Naive thymus-derived CD8-positive, alpha-beta T cell (primary cell): ENCODE results near the gene F5. TPM values are rescaled to one million over a fixed set of nuclear protein-coding genes. Genes with fewer than 3 reads are reported as not detected.
"Not testable (repeated sequence)": the region's sequence is repeated elsewhere in the genome, so short reads cannot be mapped to it uniquely, and the experiment has no call there.

ENCODE experiments used
- ATAC-seq, 2 donors: fragments of 150-1000 bp; cut with Tn5 transposase in 1 of 2; sonication (Bioruptor Pico), chemical (Tn5 transposase) in 1 of 2; 1 replicate in 1 of 2; 2 replicates in 1 of 2; pipeline ENCODE4 v1.10.0; 2021; ENCODE audit warnings: mild to moderate bottlenecking in 2 of 2, moderate library complexity in 2 of 2
- POLR2A ChIA-PET: fragments of 350-600 bp; sonication (Branson Sonifier 250); formaldehyde crosslinking; loops from one replicate; lab custom pipeline; 2021; ENCODE audit warnings: antibody characterized with exemption; lab: Charles Lee
- DNase-seq, 10 donors: peaks; one replicate each; pipeline versions ENCODE4 v3.0.0 to v3.0.0-alpha.2; 2020 to 2022
- H3K27ac Mint-ChIP-seq, 10 donors: one replicate each; pipeline ENCODE4 v1.8.0; 2020 to 2022; ENCODE audit warnings: mild to moderate bottlenecking in 10 of 10, mixed read lengths in 10 of 10, moderate library complexity in 4 of 10, inconsistent platforms in 1 of 10
- H3K27me3 Mint-ChIP-seq, 5 donors: one replicate each; pipeline ENCODE4 v1.8.0; 2021 to 2022; ENCODE audit warnings: mixed read lengths in 5 of 5
- H3K36me3 Mint-ChIP-seq, 3 donors: one replicate each; pipeline ENCODE4 v1.8.0; 2020 to 2022; ENCODE audit warnings: mixed read lengths in 3 of 3, mild to moderate bottlenecking in 2 of 3, inconsistent platforms in 1 of 3
- H3K4me1 Mint-ChIP-seq, 4 donors: one replicate each; pipeline ENCODE4 v1.8.0; 2021 to 2022; ENCODE audit warnings: mixed read lengths in 4 of 4
- H3K4me3 Mint-ChIP-seq, 10 donors: one replicate each; pipeline ENCODE4 v1.8.0; 2020 to 2022; ENCODE audit warnings: mild to moderate bottlenecking in 10 of 10, mixed read lengths in 10 of 10, moderate library complexity in 6 of 10, inconsistent platforms in 1 of 10
- H3K9me3 Mint-ChIP-seq, 9 donors: one replicate each; pipeline ENCODE4 v1.8.0; 2020 to 2022; ENCODE audit warnings: mixed read lengths in 9 of 9, mild to moderate bottlenecking in 3 of 9, inconsistent platforms in 1 of 9, moderate library complexity in 1 of 9
- polyA plus RNA-seq, 3 donors: library from polyadenylated mRNA; unstranded; fragments of 300-500 nt; fragmentation: Illumina TruSeq; gene quantifications; one replicate each; pipeline ENCODE4 v1.2.3, GENCODE V29; 2021
- total RNA-seq, 8 experiments: library from RNA in 2 of 8; stranded (reverse) in 2 of 8; gene quantifications; one replicate each; pipeline ENCODE4 v1.2.3 and lab custom pipeline; 2021 to 2026

Gene F5
- total and polyA plus RNA-seq, 5 experiments from 2014 or later: 0.16 to 0.91 (median 0.21) TPM; not detected in 1

- H3K4me3 Mint-ChIP-seq: no peak overlapping the region
- no peaks in the 10 kb centered on the region for H3K27me3 Mint-ChIP-seq
- H3K9me3 Mint-ChIP-seq: no peaks in the 10 kb centered on the region
- H3K4me1 Mint-ChIP-seq: peaks cover 0 to 8% (median 6%) of the 10 kb centered on the region in 4 donors
- POLR2A ChIA-PET: no interaction called here
- ATAC-seq (no peak), DNase-seq (no peak)
- H3K36me3 Mint-ChIP-seq: peaks cover 0 to 5% (median 0%) of the 10 kb centered on the region in 3 donors
- H3K27ac Mint-ChIP-seq: no peak overlapping the region
These were observed 73.1 kb downstream of the F5 start for GRCh38 chr1:169513208-169513607.

- H3K27ac Mint-ChIP-seq: no peak overlapping the region
- no peaks in the 10 kb centered on the region for H3K36me3 Mint-ChIP-seq
- H3K4me3 Mint-ChIP-seq: no peak overlapping the region
- peaks cover 2 to 10% (median 7%) of the 10 kb centered on the region in 4 donors for H3K4me1 Mint-ChIP-seq
- ATAC-seq (no peak), DNase-seq (no peak)
- no peaks in the 10 kb centered on the region for H3K9me3 Mint-ChIP-seq
- H3K27me3 Mint-ChIP-seq: no peaks in the 10 kb centered on the region
- POLR2A ChIA-PET: interaction anchor here (1.1 kb wide), 1 partner anchor 25 kb away, joined by 4 read pairs; no protein-coding TSS in a partner anchor
These were observed 74.8 kb downstream of the F5 start for GRCh38 chr1:169511316-169512005.

- POLR2A ChIA-PET: no interaction called here
- no peaks in the 10 kb centered on the region for H3K36me3 Mint-ChIP-seq
These were observed 76.2 kb downstream of the F5 start for GRCh38 chr1:169510060-169510459.

GRCh38 chr1:169509354-169509753 is 76.9 kb downstream of the F5 start:
- DNase-seq (no peak), ATAC-seq (no peak)
- Mint-ChIP-seq H3K27me3 (no peaks in the 10 kb centered on the region), H3K9me3 (no peaks in the 10 kb centered on the region), H3K4me1 (peaks cover 2 to 10% (median 7%) of the 10 kb centered on the region in 4 donors), H3K27ac (no peak overlapping the region), H3K36me3 (no peaks in the 10 kb centered on the region), H3K4me3 (no peak overlapping the region)
- POLR2A ChIA-PET: no interaction called here

More at GRCh38 chr1:169510060-169510459, 76.2 kb downstream of the F5 start:
- Mint-ChIP-seq H3K27me3 (no peaks in the 10 kb centered on the region), H3K4me3 (no peak overlapping the region), H3K9me3 (no peaks in the 10 kb centered on the region), H3K4me1 (peaks cover 2 to 10% (median 7%) of the 10 kb centered on the region in 4 donors), H3K27ac (no peak overlapping the region)
- DNase-seq: no peak
- ATAC-seq: no peak

GRCh38 chr1:169508432-169509338 is 77.6 kb downstream of the F5 start:
- Mint-ChIP-seq H3K9me3 (peaks cover 0 to 1% (median 0%) of the 10 kb centered on the region in 9 donors), H3K4me3 (peak overlapping the region in 3 of 10 donors; percentile 37 to 50 (median 39)), H3K27me3 (no peaks in the 10 kb centered on the region), H3K27ac (peak overlapping the region in 6 of 10 donors; percentile 12 to 65 (median 50)), H3K36me3 (no peaks in the 10 kb centered on the region), H3K4me1 (peaks cover 2 to 10% (median 7%) of the 10 kb centered on the region in 4 donors)
- ATAC-seq (peak in 1 of 2 donors; percentile 35), DNase-seq (no peak)
- POLR2A ChIA-PET: no interaction called here

- POLR2A ChIA-PET: no interaction called here
- H3K9me3 Mint-ChIP-seq: peaks cover 0 to 1% (median 0%) of the 10 kb centered on the region in 9 donors
- H3K36me3 Mint-ChIP-seq: no peaks in the 10 kb centered on the region
- H3K4me1 Mint-ChIP-seq: peaks cover 2 to 10% (median 7%) of the 10 kb centered on the region in 4 donors
- H3K4me3 Mint-ChIP-seq: no peak overlapping the region
- no peak overlapping the region for H3K27ac Mint-ChIP-seq
- no peak for DNase-seq
- H3K27me3 Mint-ChIP-seq: no peaks in the 10 kb centered on the region
- no peak for ATAC-seq
These were observed 78.9 kb downstream of the F5 start for GRCh38 chr1:169507413-169507812.

GRCh38 chr1:169503601-169504000 is 82.7 kb downstream of the F5 start:
- not testable (repeated sequence) for H3K9me3 Mint-ChIP-seq, H3K27ac Mint-ChIP-seq, H3K4me3 Mint-ChIP-seq, H3K4me1 Mint-ChIP-seq, DNase-seq, H3K36me3 Mint-ChIP-seq, ATAC-seq
- POLR2A ChIA-PET: interaction anchor here (0.6 kb wide), 1 partner anchor 180 kb away, joined by 6 read pairs; no protein-coding TSS in a partner anchor
- peaks cover under 1 to 15% (median 5%) of the 10 kb centered on the region in 5 donors for H3K27me3 Mint-ChIP-seq

- Mint-ChIP-seq H3K4me3 (no peak overlapping the region), H3K9me3 (peaks cover 0 to 6% (median 0%) of the 10 kb centered on the region in 9 donors), H3K27ac (no peak overlapping the region), H3K27me3 (peaks cover 5 to 24% (median 8%) of the 10 kb centered on the region in 5 donors), H3K4me1 (peaks cover 0 to 2% (median 0%) of the 10 kb centered on the region in 4 donors), H3K36me3 (peaks cover 0 to 11% (median 0%) of the 10 kb centered on the region in 3 donors)
- no peak for ATAC-seq
- POLR2A ChIA-PET: no interaction called here
- no peak for DNase-seq
These were observed 86.5 kb downstream of the F5 start for GRCh38 chr1:169499807-169500206.

- H3K4me1 Mint-ChIP-seq: peaks cover 0 to 2% (median 0%) of the 10 kb centered on the region in 4 donors
- H3K36me3 Mint-ChIP-seq: peaks cover 0 to 11% (median 0%) of the 10 kb centered on the region in 3 donors
- POLR2A ChIA-PET: no interaction called here
- H3K27me3 Mint-ChIP-seq: peaks cover 5 to 24% (median 13%) of the 10 kb centered on the region in 5 donors
- no peak for ATAC-seq
- peaks cover 0 to 6% (median 0%) of the 10 kb centered on the region in 9 donors for H3K9me3 Mint-ChIP-seq
- no peak overlapping the region for H3K27ac Mint-ChIP-seq
- DNase-seq: no peak
- no peak overlapping the region for H3K4me3 Mint-ChIP-seq
These were observed 89.0 kb downstream of the F5 start for GRCh38 chr1:169497317-169497716.

- DNase-seq (no peak), ATAC-seq (no peak)
- H3K4me1 Mint-ChIP-seq: peaks cover 0 to 2% (median 0%) of the 10 kb centered on the region in 4 donors
- no peak overlapping the region for H3K27ac Mint-ChIP-seq
- no peak overlapping the region for H3K4me3 Mint-ChIP-seq
- peaks cover 0 to 11% (median 0%) of the 10 kb centered on the region in 3 donors for H3K36me3 Mint-ChIP-seq
- H3K9me3 Mint-ChIP-seq: peaks cover 0 to 6% (median 0%) of the 10 kb centered on the region in 9 donors
- peaks cover 5 to 24% (median 13%) of the 10 kb centered on the region in 5 donors for H3K27me3 Mint-ChIP-seq
- POLR2A ChIA-PET: no interaction called here
These were observed 90.4 kb downstream of the F5 start for GRCh38 chr1:169495916-169496315.

- Mint-ChIP-seq H3K4me1 (peaks cover 0 to 2% (median 0%) of the 10 kb centered on the region in 4 donors), H3K27ac (no peak overlapping the region), H3K4me3 (no peak overlapping the region), H3K36me3 (peaks cover 0 to 11% (median 0%) of the 10 kb centered on the region in 3 donors), H3K9me3 (peaks cover 0 to 5% (median 0%) of the 10 kb centered on the region in 9 donors), H3K27me3 (peaks cover 5 to 19% (median 13%) of the 10 kb centered on the region in 5 donors)
- DNase-seq (no peak), ATAC-seq (no peak)
- POLR2A ChIA-PET: no interaction called here
These were observed 91.1 kb downstream of the F5 start for GRCh38 chr1:169495046-169495775.

GRCh38 chr1:169494343-169494742 is 91.9 kb downstream of the F5 start:
- POLR2A ChIA-PET: no interaction called here
- Mint-ChIP-seq H3K9me3 (peaks cover 0 to 5% (median 0%) of the 10 kb centered on the region in 9 donors), H3K27me3 (peaks cover 0 to 17% (median 9%) of the 10 kb centered on the region in 5 donors), H3K4me1 (peaks cover 0 to 1% (median 0%) of the 10 kb centered on the region in 4 donors), H3K4me3 (no peak overlapping the region), H3K27ac (no peak overlapping the region), H3K36me3 (peaks cover 0 to 11% (median 0%) of the 10 kb centered on the region in 3 donors)
- ATAC-seq (no peak), DNase-seq (no peak)
